OCI-M2 (cell line): ENCODE data around the gene ZSCAN16.
"Not testable (repeated sequence)": the region's sequence is repeated elsewhere in the genome, so short reads cannot be mapped to it uniquely, and the experiment has no call there.

Experiments
- DNase-seq: peaks from one replicate; lab custom pipeline; 2025; ENCODE audit not compliant: unreplicated experiment; lab: John Stamatoyannopoulos, UW

The ZSCAN16 gene

GRCh38 chr6:28124350-28124970 lies at the start of gene ZSCAN16:
Gene ZSCAN16, plus strand, starts transcription at chr6:28124609. Its CDS starts 835 bp downstream, at chr6:28125444.
- DNase-seq: no peak

GRCh38 chr6:28078050-28078449 lies 46.4 kb upstream of the ZSCAN16 start:
- DNase-seq: no peak

GRCh38 chr6:28078836-28079235 lies 45.6 kb upstream of the ZSCAN16 start:
- no peak for DNase-seq

- not testable (repeated sequence) for DNase-seq
Measured at GRCh38 chr6:28080381-28080630, 44.1 kb upstream of the ZSCAN16 start, which contains the start of gene ZNF165. Gene ZNF165, plus strand, starts transcription at chr6:28080568. Its CDS starts 4,913 bp downstream, at chr6:28085481.

- DNase-seq: peak; percentile 86
Measured at GRCh38 chr6:28080631-28081485, 43.6 kb upstream of the ZSCAN16 start.

GRCh38 chr6:28081486-28081751 lies 43.0 kb upstream of the ZSCAN16 start:
- no peak for DNase-seq

- DNase-seq: no peak
Measured at GRCh38 chr6:28082939-28083338, 41.5 kb upstream of the ZSCAN16 start.

- DNase-seq: no peak
Measured at GRCh38 chr6:28089054-28089453, 35.4 kb upstream of the ZSCAN16 start.

GRCh38 chr6:28090917-28091586 lies 33.4 kb upstream of the ZSCAN16 start:
- no peak for DNase-seq

GRCh38 chr6:28102222-28102621 lies 22.2 kb upstream of the ZSCAN16 start:
- not testable (repeated sequence) for DNase-seq

- not testable (repeated sequence) for DNase-seq
Measured at GRCh38 chr6:28102699-28103098, 21.7 kb upstream of the ZSCAN16 start.

- peak; percentile 58 for DNase-seq
Measured at GRCh38 chr6:28104392-28105244, 19.8 kb upstream of the ZSCAN16 start.

- DNase-seq: no peak
Measured at GRCh38 chr6:28105245-28105639, 19.2 kb upstream of the ZSCAN16 start.

- DNase-seq: no peak
Measured at GRCh38 chr6:28107506-28107905, 16.9 kb upstream of the ZSCAN16 start.

GRCh38 chr6:28111964-28112363 lies 12.4 kb upstream of the ZSCAN16 start:
- DNase-seq: no peak

- DNase-seq: no peak
Measured at GRCh38 chr6:28115799-28116198, 8.6 kb upstream of the ZSCAN16 start.

- DNase-seq: no peak
Measured at GRCh38 chr6:28117386-28118050, 6.9 kb upstream of the ZSCAN16 start.

GRCh38 chr6:28118217-28118616 lies 6.2 kb upstream of the ZSCAN16 start:
- no peak for DNase-seq

GRCh38 chr6:28121876-28122275 lies 2.5 kb upstream of the ZSCAN16 start:
- no peak for DNase-seq

GRCh38 chr6:28122283-28122682 lies 2.1 kb upstream of the ZSCAN16 start:
- DNase-seq: not testable (repeated sequence)

- DNase-seq: no peak
Measured at GRCh38 chr6:28124971-28125353, 553 bp downstream of the ZSCAN16 start.
